PFSK-1 (cell line): ENCODE results near the gene SERINC2.

Source experiments
- POLR2AphosphoS5 ChIP-seq: IDR thresholded peaks from 2 replicates; pipeline ENCODE4 v1.6.1; 2012; ENCODE audit warnings: low read depth, mild to moderate bottlenecking, control low read depth, low read length, moderate library complexity
- SIN3A ChIP-seq: IDR thresholded peaks from 2 replicates; pipeline ENCODE4 v1.6.1; 2012; ENCODE audit warnings: mild to moderate bottlenecking, low read length, moderate library complexity, borderline replicate concordance; ENCODE audit not compliant: insufficient read depth
- TAF1 ChIP-seq: IDR thresholded peaks from 2 replicates; pipeline ENCODE4 v1.6.1; 2012; ENCODE audit warnings: low read length, control low read depth, borderline replicate concordance; ENCODE audit not compliant: insufficient read depth
- TF ChIP-seq, protein P1 (sequence below), 2 experiments: IDR thresholded peaks; 2 replicates each; pipeline versions ENCODE4 v1.6.1 to v1.8.0; 2011 to 2012; ENCODE audit warnings: low read depth in 2 of 2, low read length in 2 of 2, control low read depth in 1 of 2, inconsistent platforms in 1 of 2, mild to moderate bottlenecking in 1 of 2, moderate library complexity in 1 of 2; ENCODE audit not compliant: insufficient read depth in 1 of 2

DNA sequence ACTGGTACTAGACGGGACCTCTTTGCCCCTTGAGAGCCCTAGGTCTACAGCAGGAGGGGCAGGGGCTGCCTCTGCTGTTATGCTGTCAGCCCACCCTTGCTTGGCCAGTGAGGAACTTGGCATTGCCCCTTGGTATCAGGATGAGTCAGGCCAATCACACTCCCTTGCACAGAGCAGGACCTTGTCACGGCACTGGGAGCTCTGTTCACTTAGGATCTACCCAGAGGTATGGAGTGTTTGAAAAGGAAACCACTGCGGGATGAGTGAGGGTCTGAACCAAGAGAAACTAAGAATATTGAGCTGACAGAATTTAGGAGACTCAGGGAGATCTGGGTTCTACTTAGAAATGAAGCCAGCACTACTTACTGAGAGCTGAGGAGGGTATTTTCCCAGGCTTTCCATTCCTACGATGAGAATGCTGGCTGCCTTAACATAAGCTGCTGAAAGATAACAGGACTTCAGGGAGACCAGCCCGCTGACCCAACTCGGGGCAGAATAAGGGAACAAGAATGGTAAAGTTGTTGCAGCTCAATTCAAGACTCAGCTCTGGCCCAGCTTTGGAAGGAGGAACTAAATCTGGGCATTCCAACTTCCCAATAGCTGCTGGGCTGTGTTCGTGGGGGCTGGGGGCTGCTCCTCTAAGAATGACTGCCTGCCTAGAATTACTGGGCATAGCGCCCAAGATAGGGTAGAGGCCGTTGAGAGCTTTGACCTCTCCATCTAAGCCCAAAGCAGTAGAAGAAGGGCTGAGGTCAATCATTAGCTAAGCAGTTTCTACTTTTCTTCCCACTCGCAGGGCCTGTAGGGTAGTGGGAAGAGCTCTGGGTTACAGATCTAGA is 41.7 kb upstream of the SERINC2 start:
- no peak for TF ChIP-seq TAF1
- TF ChIP-seq POLR2AphosphoS5, result no peak
- TF ChIP-seq, protein P1, sequence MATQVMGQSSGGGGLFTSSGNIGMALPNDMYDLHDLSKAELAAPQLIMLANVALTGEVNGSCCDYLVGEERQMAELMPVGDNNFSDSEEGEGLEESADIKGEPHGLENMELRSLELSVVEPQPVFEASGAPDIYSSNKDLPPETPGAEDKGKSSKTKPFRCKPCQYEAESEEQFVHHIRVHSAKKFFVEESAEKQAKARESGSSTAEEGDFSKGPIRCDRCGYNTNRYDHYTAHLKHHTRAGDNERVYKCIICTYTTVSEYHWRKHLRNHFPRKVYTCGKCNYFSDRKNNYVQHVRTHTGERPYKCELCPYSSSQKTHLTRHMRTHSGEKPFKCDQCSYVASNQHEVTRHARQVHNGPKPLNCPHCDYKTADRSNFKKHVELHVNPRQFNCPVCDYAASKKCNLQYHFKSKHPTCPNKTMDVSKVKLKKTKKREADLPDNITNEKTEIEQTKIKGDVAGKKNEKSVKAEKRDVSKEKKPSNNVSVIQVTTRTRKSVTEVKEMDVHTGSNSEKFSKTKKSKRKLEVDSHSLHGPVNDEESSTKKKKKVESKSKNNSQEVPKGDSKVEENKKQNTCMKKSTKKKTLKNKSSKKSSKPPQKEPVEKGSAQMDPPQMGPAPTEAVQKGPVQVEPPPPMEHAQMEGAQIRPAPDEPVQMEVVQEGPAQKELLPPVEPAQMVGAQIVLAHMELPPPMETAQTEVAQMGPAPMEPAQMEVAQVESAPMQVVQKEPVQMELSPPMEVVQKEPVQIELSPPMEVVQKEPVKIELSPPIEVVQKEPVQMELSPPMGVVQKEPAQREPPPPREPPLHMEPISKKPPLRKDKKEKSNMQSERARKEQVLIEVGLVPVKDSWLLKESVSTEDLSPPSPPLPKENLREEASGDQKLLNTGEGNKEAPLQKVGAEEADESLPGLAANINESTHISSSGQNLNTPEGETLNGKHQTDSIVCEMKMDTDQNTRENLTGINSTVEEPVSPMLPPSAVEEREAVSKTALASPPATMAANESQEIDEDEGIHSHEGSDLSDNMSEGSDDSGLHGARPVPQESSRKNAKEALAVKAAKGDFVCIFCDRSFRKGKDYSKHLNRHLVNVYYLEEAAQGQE (IDR thresholded peaks at IDR 0.05; ENCODE audit: insufficient read depth in 1 of 2, low read depth in 2 of 2, low read length in 2 of 2), result no peak
- TF ChIP-seq SIN3A, result no peak
